ENCODE results near the gene SATL1. TPM values are rescaled to one million over a fixed set of nuclear protein-coding genes. Genes with fewer than 3 reads are reported as not detected.
"Not testable (repeated sequence)": the region's sequence is repeated elsewhere in the genome, so short reads cannot be mapped to it uniquely, and the experiment has no call there.

The SATL1 gene
- total RNA-seq, 1 experiment from 2014 or later = not detected

DNA sequence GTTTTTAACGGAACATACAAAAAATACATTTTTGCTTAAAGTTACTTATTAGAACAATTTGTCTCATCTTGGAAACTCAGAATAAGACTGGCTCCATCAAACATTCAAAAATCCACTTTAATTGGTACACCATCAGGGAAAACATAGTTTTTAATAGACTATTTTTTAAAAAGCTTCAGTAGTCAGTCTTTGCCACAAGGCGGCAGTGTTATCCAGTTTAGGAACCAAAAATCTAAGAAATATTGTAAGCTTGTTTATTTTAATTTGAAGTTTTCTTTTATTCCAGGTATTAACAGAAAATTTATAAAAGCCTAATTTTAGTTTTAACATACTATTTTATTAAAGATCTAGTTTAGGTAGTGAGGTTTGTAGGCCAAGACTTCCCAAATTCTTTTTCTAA is 132.2 kb downstream of the SATL1 start:
- no peak for DNase-seq (ENCODE audit: low spot score)

GRCh38 chrX:85109235-85109634 is 134.3 kb downstream of the SATL1 start:
- DNase-seq (ENCODE audit: low spot score) = peak; percentile 29

GRCh38 chrX:85108165-85108564 is 135.4 kb downstream of the SATL1 start:
- DNase-seq (ENCODE audit: low spot score) = no peak

DNA sequence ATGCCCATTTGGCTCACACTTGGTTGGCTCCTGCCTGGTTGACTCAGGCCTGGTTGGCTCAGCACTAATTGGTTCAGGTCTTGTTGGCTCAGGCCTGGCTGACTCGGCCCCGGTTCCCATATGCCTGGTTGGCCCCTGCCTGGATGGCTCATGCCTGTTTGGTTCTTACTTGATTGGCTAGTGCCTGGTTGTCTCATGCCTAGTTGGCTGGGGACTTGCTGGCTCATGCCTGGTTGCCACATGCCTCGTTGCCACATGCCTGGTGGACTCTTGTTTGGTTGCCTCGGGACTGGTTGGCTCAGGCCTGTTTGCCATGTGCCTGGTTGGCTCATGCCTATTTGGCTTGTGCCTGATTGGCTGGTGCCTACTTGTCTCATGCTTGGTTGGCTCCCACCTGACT is 136.2 kb downstream of the SATL1 start:
- no peak for DNase-seq (ENCODE audit: low spot score)

DNA sequence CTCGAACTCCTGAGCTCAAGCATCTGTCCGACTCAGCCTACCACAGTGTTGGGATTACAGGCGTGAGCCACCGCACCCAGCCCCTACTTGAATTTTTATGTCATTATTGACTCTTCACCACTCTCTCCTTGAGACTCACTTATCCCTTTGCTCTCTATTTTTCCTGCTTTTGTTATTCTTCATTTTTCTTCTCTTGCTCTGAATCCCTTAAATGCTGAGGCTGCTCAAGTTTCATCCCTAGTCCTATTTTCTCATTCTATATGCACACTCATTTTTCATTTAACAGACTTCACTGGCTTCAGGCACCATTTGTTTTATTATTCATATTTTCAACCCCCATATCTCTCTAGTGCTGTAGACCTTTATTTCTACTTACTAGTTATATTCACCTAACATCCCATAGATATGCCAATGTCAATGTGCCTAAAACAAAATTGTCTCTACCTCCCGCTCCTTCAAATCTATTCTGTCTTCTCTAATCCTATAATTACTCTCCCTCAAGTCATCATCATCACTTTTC is 154.2 kb downstream of the SATL1 start:
- DNase-seq (ENCODE audit: low spot score) = no peak

GRCh38 chrX:85084770-85085393 is 158.7 kb downstream of the SATL1 start:
- peak; percentile 5 for DNase-seq (ENCODE audit: low spot score)

DNA sequence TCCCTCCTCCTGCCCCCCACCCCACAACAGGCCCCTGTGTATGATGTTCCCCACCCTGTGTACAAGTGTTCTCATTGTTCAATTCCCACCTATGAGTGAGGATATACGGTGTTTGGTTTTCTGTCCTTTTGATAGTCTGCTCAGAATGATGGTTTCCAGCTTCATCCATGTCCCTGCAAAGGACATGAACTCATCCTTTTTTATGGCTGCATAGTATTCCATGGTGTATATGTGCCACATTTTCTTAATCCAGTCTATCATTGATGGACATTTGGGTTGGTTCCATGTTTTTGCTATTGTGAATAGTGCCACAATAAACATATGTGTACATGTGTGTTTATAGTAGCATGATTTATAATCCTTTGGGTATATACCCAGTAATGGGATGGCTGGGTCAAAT is 166.3 kb downstream of the SATL1 start:
- not testable (repeated sequence) for DNase-seq (ENCODE audit: low spot score)

DNA sequence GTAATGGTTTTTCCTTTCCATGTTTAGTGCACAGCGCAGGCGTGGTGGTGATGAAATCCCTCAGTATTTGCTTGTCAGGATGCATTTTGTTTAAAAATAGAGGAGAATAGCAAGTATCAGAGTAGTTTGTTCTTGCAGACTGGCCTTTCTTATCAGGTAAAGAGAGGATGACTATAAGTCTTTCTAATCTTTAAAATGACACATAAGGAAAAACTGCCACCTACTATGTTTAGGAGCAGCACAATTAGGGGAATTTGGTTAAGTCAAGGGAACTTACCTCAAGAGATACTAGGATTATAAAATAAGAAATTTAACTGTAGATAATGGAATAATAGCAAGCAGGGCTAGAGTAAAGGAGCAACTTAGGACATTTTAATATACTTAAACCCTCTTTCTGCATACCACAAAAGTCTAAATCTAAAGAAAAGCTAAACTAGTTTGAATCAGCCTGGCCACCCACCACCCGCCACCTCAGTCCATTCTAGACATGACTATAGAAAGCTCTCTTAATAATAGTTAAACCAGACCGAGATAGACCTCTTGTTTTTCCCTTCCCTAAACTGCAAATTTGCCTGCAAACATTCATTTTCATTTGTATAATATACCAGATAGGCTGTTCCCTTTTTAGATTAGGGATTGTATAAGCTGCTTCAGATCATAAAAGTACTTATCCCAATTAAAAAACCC is 177.9 kb downstream of the SATL1 start:
- no peak for DNase-seq (ENCODE audit: low spot score)

- peak; percentile 5 for DNase-seq (ENCODE audit: low spot score)
Observed at GRCh38 chrX:85052636-85053343, 190.8 kb downstream of the SATL1 start.

- no peak for DNase-seq (ENCODE audit: low spot score)
Observed at GRCh38 chrX:85052205-85052604, 191.4 kb downstream of the SATL1 start.

- no peak for DNase-seq (ENCODE audit: low spot score)
Observed at GRCh38 chrX:85051627-85052026, 192.0 kb downstream of the SATL1 start.

Other genes with a start within 250 kb of the SATL1 start
- gene APOOL, start 239.9 kb downstream of the SATL1 start, total RNA-seq (2014; rRNA removed; shearing (Covaris generic)) = 7.3 and 14.2 TPM in 2 replicates
- gene ZNF711, start 212 bp upstream of the SATL1 start, total RNA-seq (2014; rRNA removed; shearing (Covaris generic)) = 5.0 and 7.2 TPM in 2 replicates
- gene POF1B, start 135.9 kb upstream of the SATL1 start, total RNA-seq (2014; rRNA removed; shearing (Covaris generic)) = 0.14 TPM in 1 of 2 replicates, not detected in the other